ENCODE measurements around the gene LAD1. TPM values are rescaled to one million over a fixed set of nuclear protein-coding genes. Genes with fewer than 3 reads are reported as not detected.

LAD1 gene
- total and polyA plus RNA-seq, 8 donors: 28.7 to 62.5 (median 44.3) TPM

DNA sequence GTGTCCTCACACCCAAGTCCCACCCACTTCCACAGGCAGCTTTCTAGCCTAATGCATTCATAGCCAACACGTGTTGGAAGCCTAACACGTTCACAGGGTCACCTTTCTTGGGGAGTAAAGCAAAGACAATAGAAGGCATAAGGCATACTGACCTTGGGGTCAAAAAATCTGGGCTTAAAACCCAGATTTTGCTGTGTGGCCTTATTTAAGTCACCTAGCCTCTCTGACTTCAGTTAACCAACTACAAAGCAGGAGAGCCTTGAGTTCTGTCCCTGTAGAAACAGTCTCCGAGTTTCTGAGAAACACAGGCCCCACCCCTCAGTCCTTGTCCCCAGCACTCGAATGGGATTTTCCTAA lies 23.0 kb downstream of the LAD1 start:
- no peak for FAIRE-seq
- H3K27me3 ChIP-seq: no peaks in the 10 kb centered on the region
- TF ChIP-seq, protein P1, sequence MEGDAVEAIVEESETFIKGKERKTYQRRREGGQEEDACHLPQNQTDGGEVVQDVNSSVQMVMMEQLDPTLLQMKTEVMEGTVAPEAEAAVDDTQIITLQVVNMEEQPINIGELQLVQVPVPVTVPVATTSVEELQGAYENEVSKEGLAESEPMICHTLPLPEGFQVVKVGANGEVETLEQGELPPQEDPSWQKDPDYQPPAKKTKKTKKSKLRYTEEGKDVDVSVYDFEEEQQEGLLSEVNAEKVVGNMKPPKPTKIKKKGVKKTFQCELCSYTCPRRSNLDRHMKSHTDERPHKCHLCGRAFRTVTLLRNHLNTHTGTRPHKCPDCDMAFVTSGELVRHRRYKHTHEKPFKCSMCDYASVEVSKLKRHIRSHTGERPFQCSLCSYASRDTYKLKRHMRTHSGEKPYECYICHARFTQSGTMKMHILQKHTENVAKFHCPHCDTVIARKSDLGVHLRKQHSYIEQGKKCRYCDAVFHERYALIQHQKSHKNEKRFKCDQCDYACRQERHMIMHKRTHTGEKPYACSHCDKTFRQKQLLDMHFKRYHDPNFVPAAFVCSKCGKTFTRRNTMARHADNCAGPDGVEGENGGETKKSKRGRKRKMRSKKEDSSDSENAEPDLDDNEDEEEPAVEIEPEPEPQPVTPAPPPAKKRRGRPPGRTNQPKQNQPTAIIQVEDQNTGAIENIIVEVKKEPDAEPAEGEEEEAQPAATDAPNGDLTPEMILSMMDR (IDR thresholded peaks at IDR 0.05): no peak
- WGBS, 2 donors: 10 to 21% methylated on average over 4 of the region's 4 CpGs
- no peaks in the 10 kb centered on the region for H3K4me1 ChIP-seq
- no peak for DNase-seq
- no peak for ATAC-seq
- intact Hi-C loops (cut with DNase I): no loop called here
- no peaks in the 10 kb centered on the region for H3K36me3 ChIP-seq
- no peak overlapping the region for H3K27ac ChIP-seq
- no peak overlapping the region for H3K4me3 ChIP-seq
- no peaks in the 10 kb centered on the region for H3K9me3 ChIP-seq

DNA sequence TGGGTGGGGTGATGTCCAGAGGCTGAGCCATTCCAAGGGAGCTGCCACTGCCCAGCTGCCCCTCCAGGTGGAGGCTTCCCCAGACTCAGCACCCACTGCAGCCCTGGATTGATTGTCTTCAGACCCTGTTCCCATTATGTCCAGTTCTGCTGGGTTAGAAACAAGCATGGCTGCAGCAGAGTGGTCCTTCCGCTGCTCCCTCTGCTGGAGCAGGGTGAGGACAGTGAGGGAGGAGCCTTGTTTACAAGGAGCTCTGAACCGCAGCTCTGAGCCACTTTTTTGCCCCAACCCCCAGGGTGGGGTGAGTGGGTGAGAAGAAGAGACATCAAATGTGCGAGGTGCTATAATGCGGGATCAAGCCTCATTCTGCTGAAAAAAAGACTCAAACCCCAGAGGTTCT lies 24.0 kb downstream of the LAD1 start:
- DNase-seq: no peak
- no peak for FAIRE-seq
- Histone ChIP-seq H3K9me3 (no peaks in the 10 kb centered on the region), H3K27ac (no peak overlapping the region), H3K4me1 (no peaks in the 10 kb centered on the region), H3K27me3 (no peaks in the 10 kb centered on the region), H3K36me3 (no peaks in the 10 kb centered on the region), H3K4me3 (no peak overlapping the region)
- TF ChIP-seq, protein P1 (IDR thresholded peaks at IDR 0.05): no peak
- intact Hi-C loops (cut with DNase I): no loop called here
- ATAC-seq: no peak
- WGBS, 2 donors: 51 to 58% methylated on average over 4 of the region's 4 CpGs

DNA sequence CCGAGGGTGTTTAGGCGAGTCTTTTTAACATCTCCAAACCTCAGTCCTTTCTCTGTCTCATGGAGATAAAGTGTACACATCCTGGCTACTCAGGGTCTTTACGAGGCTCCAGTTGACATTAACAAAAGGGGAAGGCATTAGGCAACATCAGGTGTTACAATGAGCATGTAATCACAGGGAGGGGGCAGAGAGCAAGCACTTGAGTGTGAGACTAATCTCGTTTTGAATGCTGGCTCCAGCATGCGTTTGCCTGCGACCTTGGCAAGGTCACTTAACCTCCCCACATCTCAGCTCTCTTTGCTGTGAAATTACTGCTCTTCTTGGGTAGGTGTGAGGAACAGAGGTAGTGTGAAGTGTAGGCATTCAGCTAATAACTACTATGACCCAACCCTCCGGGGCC lies 24.8 kb downstream of the LAD1 start:
- intact Hi-C loops (cut with DNase I): no loop called here
- TF ChIP-seq, protein P1 (IDR thresholded peaks at IDR 0.05): no peak
- H3K27me3 ChIP-seq: no peaks in the 10 kb centered on the region
- WGBS, 2 donors: 12 to 16% methylated on average over 7 of the region's 7 CpGs
- no peaks in the 10 kb centered on the region for H3K36me3 ChIP-seq
- H3K4me1 ChIP-seq: no peaks in the 10 kb centered on the region
- no peaks in the 10 kb centered on the region for H3K9me3 ChIP-seq
- no peak for DNase-seq
- no peak overlapping the region for H3K27ac ChIP-seq
- H3K4me3 ChIP-seq: no peak overlapping the region
- FAIRE-seq: no peak
- no peak for ATAC-seq

DNA sequence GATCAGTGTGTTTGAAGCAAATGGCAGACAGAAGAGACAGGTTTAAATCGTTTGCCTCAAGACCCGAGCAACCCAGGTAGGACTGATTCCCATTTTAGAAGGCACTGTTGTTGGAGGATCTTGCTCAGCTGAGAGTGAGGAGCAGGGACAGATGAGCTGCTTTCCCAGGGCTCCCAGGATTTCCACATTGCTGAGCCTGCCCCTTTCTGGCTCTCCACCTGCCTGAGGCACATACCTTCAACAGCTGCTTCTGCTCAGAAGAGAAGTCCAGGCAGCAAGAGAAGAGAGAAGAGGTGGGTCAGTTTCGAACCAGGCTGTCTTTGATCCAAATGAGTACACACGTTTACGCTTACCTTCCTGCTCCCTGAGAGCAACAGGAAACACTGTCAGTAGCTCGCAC lies 27.3 kb downstream of the LAD1 start:
- no peak overlapping the region for H3K4me3 ChIP-seq
- intact Hi-C loops (cut with DNase I): no loop called here
- H3K9me3 ChIP-seq: no peaks in the 10 kb centered on the region
- no peaks in the 10 kb centered on the region for H3K27me3 ChIP-seq
- ATAC-seq (no peak), FAIRE-seq (no peak), DNase-seq (no peak)
- no peaks in the 10 kb centered on the region for H3K36me3 ChIP-seq
- WGBS, 2 donors: 50 to 55% methylated on average over 6 of the region's 6 CpGs
- TF ChIP-seq, protein P1 (IDR thresholded peaks at IDR 0.05): no peak
- H3K27ac ChIP-seq: no peak overlapping the region
- H3K4me1 ChIP-seq: no peaks in the 10 kb centered on the region

DNA sequence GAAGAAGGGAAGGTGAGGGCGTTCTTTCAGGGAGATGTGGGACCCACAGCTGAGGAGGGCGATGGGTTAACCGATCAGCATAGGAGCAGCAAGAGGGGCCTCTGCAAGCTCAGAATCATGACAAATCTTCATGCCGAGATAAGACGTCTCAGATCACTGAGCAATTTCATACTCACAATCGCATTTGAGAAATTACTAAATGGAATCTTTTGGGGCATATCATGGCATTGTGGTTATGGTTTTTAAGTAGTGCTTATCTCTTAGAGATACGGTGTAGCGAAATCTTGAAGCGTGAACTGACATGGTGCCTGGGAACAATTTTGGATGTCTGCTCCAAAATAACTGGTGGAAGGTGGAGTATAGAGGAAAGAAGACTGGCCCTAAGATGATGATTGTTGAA lies 27.8 kb downstream of the LAD1 start:
- Histone ChIP-seq H3K4me3 (no peak overlapping the region), H3K27me3 (no peaks in the 10 kb centered on the region), H3K36me3 (no peaks in the 10 kb centered on the region), H3K27ac (no peak overlapping the region), H3K9me3 (no peaks in the 10 kb centered on the region), H3K4me1 (no peaks in the 10 kb centered on the region)
- DNase-seq (no peak), FAIRE-seq (no peak), ATAC-seq (no peak)
- 62 to 69% methylated on average over 9 of the region's 9 CpGs for WGBS, 2 donors
- TF ChIP-seq, protein P1 (IDR thresholded peaks at IDR 0.05): no peak
- intact Hi-C loops (cut with DNase I): no loop called here

Measured in pancreas (tissue), 10 donors.